VCaP (cell line): ENCODE data around the gene CD101.

Experiments used
- H3K27ac ChIP-seq: fragments of 450-650 bp; 2 replicates; pipeline ENCODE4 v1.5.1; 2017
- CTCF ChIP-seq: fragments of 450-650 bp; conservative IDR thresholded peaks from 2 replicates; pipeline ENCODE4 v1.5.1; 2017; ENCODE audit warnings: mild to moderate bottlenecking, moderate library complexity

Gene CD101

GRCh38 chr1:117079737-117080136 lies 78.2 kb downstream of the CD101 start:
- no peak for TF ChIP-seq CTCF
- no peak overlapping the region for H3K27ac ChIP-seq

GRCh38 chr1:117084231-117084630 lies 82.7 kb downstream of the CD101 start:
- no peak for TF ChIP-seq CTCF
- H3K27ac ChIP-seq, result no peak overlapping the region
